CD4-positive, CD25-positive, alpha-beta regulatory T cell (primary cell): ENCODE results near the gene ZNF217. TPM values are rescaled to one million over a fixed set of nuclear protein-coding genes. Genes with fewer than 3 reads are reported as not detected.
"Not testable (repeated sequence)": the region's sequence is repeated elsewhere in the genome, so short reads cannot be mapped to it uniquely, and the experiment has no call there.

ENCODE experiments used
- ATAC-seq, 2 donors: fragments of 150-1000 bp; cut with Tn5 transposase; one replicate each; pipeline ENCODE4 v1.10.0; 2021; ENCODE audit warnings: low read depth in 2 of 2, moderate number of reproducible peaks in 2 of 2, moderate library complexity in 1 of 2
- DNase-seq, 3 donors: peaks; one replicate each; pipeline versions ENCODE4 v3.0.0 to v3.0.0-alpha.2; 2012 to 2022; ENCODE audit warnings: mixed read lengths in 1 of 3
- H3K27ac ChIP-seq: one replicate; pipeline ENCODE4 v1.7.0; 2013; ENCODE audit warnings: mild to moderate bottlenecking, low read length; ENCODE audit not compliant: insufficient read depth, poor library complexity, severe bottlenecking
- H3K27me3 ChIP-seq: one replicate; pipeline ENCODE4 v1.7.0; 2013; ENCODE audit warnings: low read length; ENCODE audit not compliant: control insufficient read depth, insufficient read depth
- H3K36me3 ChIP-seq: one replicate; pipeline ENCODE4 v1.7.0; 2013; ENCODE audit warnings: mild to moderate bottlenecking, low read length, moderate library complexity; ENCODE audit not compliant: control insufficient read depth, insufficient read depth
- H3K4me1 ChIP-seq: 2 replicates; pipeline ENCODE4 v1.7.0; 2013; ENCODE audit warnings: mild to moderate bottlenecking, low read length; ENCODE audit not compliant: insufficient read depth, control insufficient read depth, poor library complexity, severe bottlenecking
- H3K4me3 ChIP-seq: one replicate; pipeline ENCODE4 v1.7.0; 2013; ENCODE audit warnings: low read depth, mild to moderate bottlenecking, low read length, moderate library complexity
- H3K9me3 ChIP-seq, 2 experiments: 1 replicate in 1 of 2; 2 replicates in 1 of 2; pipeline ENCODE4 v1.7.0; 2013; ENCODE audit warnings: low read length in 2 of 2, mild to moderate bottlenecking in 1 of 2, moderate library complexity in 1 of 2; ENCODE audit not compliant: control insufficient read depth in 2 of 2
- H3K27ac Mint-ChIP-seq, 3 donors: one replicate each; pipeline ENCODE4 v1.8.0; 2020 to 2022; ENCODE audit warnings: mild to moderate bottlenecking in 3 of 3, mixed read lengths in 3 of 3, moderate library complexity in 2 of 3
- H3K27me3 Mint-ChIP-seq: one replicate; pipeline ENCODE4 v1.8.0; 2022; ENCODE audit warnings: mild to moderate bottlenecking, mixed read lengths
- H3K36me3 Mint-ChIP-seq: one replicate; pipeline ENCODE4 v1.8.0; 2020; ENCODE audit warnings: mixed read lengths
- H3K4me1 Mint-ChIP-seq, 4 donors: one replicate each; pipeline ENCODE4 v1.8.0; 2020 to 2022; ENCODE audit warnings: mixed read lengths in 4 of 4, mild to moderate bottlenecking in 1 of 4
- H3K4me3 Mint-ChIP-seq, 4 donors: one replicate each; pipeline ENCODE4 v1.8.0; 2020 to 2022; ENCODE audit warnings: mild to moderate bottlenecking in 4 of 4, mixed read lengths in 4 of 4, moderate library complexity in 3 of 4
- H3K9me3 Mint-ChIP-seq, 7 donors: one replicate each; pipeline ENCODE4 v1.8.0; 2020 to 2022; ENCODE audit warnings: mixed read lengths in 7 of 7, mild to moderate bottlenecking in 3 of 7, moderate library complexity in 2 of 7
- polyA plus RNA-seq, 4 donors: library from polyadenylated mRNA; unstranded; fragments of 300-500 nt; fragmentation: Illumina TruSeq; gene quantifications; one replicate each; pipeline ENCODE4 v1.2.3, GENCODE V29; 2021
- total RNA-seq: library from RNA; stranded (reverse); gene quantifications from one replicate; pipeline ENCODE4 v1.2.3, GENCODE V29; 2022

ZNF217 gene
- total RNA-seq (70.9 TPM), polyA plus RNA-seq (10 to 100 TPM; 15.6 to 28.6 (median 17.5) TPM)

DNA sequence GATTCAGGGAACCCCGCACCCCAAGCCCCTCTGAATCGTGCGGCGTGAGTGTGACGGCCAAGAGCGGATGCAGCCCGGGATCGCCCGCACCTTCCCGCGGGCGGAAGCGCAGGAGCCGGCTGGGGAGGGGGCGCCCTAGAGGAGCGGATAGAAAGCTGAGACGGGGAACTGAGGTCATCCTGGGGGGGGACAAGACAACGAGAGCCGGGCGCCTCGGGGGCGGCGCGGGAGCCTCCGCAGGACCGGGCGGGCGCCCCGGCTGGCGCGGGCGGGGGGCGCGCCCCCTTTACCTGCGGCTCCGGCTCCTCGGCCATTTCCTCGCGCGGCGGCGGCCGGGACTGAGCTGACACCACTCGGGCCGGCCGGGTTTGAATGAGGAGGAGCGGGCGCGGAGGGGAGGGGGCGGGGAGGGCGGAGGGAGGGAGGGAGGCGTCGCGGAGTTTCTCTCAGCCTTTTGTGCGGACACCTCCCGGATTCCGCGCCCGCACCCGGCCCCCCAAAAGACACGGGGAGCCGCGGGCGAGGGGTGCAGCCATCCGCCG, at the start of gene ZNF217:
ZNF217 (minus strand) TSS at position 374 of the 542 bp plus-strand sequence. CDS start 11,013 bp downstream, outside the sequence.
- Histone ChIP-seq H3K4me1 (peaks cover 28% of the 10 kb centered on the region), H3K27ac (peak within 1 kb of the TSS; percentile 90), H3K4me3 (peak within 1 kb of the TSS; percentile 88)
- H3K36me3 Mint-ChIP-seq, H3K9me3 Mint-ChIP-seq, H3K36me3 ChIP-seq, H3K9me3 ChIP-seq, H3K27me3 ChIP-seq, H3K27me3 Mint-ChIP-seq: not testable (repeated sequence)
- H3K27ac Mint-ChIP-seq: peak within 1 kb of the TSS; percentile 86 to 96 (median 92)
- ATAC-seq: peak; percentile 13 to 17
- peak; percentile 58 to 80 (median 71) for DNase-seq
- H3K4me3 Mint-ChIP-seq: peak within 1 kb of the TSS; percentile 94 to 98 (median 96)
- peaks cover 32 to 56% (median 47%) of the 10 kb centered on the region in 4 donors for H3K4me1 Mint-ChIP-seq

DNA sequence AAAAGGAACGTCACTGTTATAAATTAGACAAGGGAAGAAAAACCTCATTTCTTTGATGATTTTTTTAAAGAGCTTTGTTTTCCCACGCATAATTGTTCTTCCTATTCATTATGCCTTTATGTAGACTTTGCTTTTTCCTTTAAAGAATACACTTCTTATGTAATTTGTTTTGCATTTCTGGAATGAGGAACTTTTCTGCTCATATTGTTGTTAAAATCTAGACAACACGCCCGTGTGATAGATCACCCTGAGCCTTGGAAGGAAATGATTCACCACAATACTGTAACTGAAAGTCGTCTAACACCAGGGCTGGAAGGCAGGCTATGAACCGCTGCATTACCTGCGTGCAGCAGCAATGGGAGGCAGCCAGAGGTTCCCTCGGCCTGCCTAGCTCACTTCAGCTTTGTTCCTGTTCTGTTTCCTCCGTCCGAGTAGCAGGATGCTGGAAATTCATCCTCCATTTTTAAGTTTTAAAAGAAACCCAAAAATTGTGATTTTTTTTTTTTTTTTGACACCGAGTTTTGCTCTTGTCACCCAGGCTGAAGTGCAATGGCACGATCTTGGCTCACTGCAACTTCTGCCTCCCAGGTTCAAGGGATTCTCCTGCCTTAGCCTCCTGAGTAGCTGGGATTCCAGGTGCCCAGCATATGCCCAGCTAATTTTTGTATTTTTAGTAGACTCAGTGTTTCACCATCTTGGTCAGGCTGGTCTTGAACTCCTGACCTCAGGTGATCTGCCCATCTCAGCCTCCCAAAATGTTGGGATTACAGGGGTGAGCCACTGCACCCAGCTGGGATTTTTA, 49.6 kb upstream of the ZNF217 start:
- Histone ChIP-seq H3K9me3 (no peaks in the 10 kb centered on the region), H3K36me3 (no peaks in the 10 kb centered on the region), H3K4me3 (peak overlapping the region; percentile 61), H3K4me1 (peaks cover 21% of the 10 kb centered on the region), H3K27ac (peak overlapping the region; percentile 75), H3K27me3 (no peaks in the 10 kb centered on the region)
- no peaks in the 10 kb centered on the region for H3K27me3 Mint-ChIP-seq
- peak; percentile 98 to 100 for ATAC-seq
- H3K9me3 Mint-ChIP-seq: no peaks in the 10 kb centered on the region
- H3K27ac Mint-ChIP-seq: peak overlapping the region; percentile 94 to 97 (median 95)
- H3K36me3 Mint-ChIP-seq: no peaks in the 10 kb centered on the region
- H3K4me3 Mint-ChIP-seq: peak overlapping the region; percentile 69 to 93 (median 87)
- peak; percentile 43 to 86 (median 64) for DNase-seq
- H3K4me1 Mint-ChIP-seq: peaks cover 14 to 50% (median 20%) of the 10 kb centered on the region in 4 donors

GRCh38 chr20:53642196-53643030, 48.8 kb upstream of the ZNF217 start:
- Histone ChIP-seq H3K27me3 (no peaks in the 10 kb centered on the region), H3K4me1 (peaks cover 21% of the 10 kb centered on the region), H3K36me3 (no peaks in the 10 kb centered on the region), H3K9me3 (no peaks in the 10 kb centered on the region), H3K27ac (peak overlapping the region; percentile 75), H3K4me3 (peak overlapping the region; percentile 61)
- peak overlapping the region; percentile 94 to 97 (median 95) for H3K27ac Mint-ChIP-seq
- DNase-seq (peak in 2 of 3 donors; percentile 19 to 57), ATAC-seq (peak; percentile 45 to 52)
- H3K27me3 Mint-ChIP-seq: no peaks in the 10 kb centered on the region
- peaks cover 14 to 50% (median 20%) of the 10 kb centered on the region in 4 donors for H3K4me1 Mint-ChIP-seq
- H3K9me3 Mint-ChIP-seq: no peaks in the 10 kb centered on the region
- peak overlapping the region; percentile 69 to 93 (median 87) for H3K4me3 Mint-ChIP-seq
- no peaks in the 10 kb centered on the region for H3K36me3 Mint-ChIP-seq

DNA sequence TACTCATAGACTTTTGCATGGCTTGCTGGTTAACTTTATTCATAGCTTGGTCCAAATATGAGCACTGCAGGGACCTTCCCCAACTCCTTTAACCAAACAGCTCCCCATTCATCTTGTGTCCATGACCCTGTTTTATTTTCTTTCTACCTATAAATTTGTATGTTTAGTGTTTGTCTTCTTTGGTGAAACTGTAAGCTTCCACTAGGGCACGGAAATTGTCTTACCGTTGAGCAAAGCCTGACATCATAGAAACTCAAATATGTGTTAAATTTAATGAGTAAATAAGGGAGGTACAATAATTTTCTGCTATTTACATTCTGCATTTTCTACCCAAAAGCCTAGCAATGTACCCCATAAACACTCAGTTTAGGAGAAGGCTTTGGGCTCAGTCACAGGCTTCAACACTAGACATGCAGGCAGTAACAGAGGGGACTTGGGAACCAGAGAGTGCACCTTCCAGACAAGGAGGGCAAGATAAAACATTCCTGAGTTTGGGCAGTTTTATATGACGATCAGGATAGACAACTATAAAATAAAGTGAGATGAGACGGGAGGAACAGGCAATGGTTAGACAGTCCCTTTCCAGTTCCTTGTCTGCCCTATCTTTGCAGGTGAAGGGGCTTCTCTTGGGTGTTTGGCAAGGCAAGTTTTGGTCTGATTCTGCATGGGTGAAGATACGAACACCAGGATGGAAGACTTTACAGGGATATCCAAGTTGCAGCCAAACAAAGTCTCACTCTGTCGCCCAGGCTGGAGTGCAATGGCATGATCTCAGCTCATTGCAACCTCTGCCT, 46.2 kb upstream of the ZNF217 start:
- H3K27me3 ChIP-seq: no peaks in the 10 kb centered on the region
- H3K4me1 Mint-ChIP-seq: peaks cover 20 to 56% (median 22%) of the 10 kb centered on the region in 4 donors

GRCh38 chr20:53639128-53639527, 45.5 kb upstream of the ZNF217 start:
- H3K27ac ChIP-seq: no peak overlapping the region
- ATAC-seq (no peak), DNase-seq (no peak)
- Mint-ChIP-seq H3K27ac (peak overlapping the region; percentile 4 to 86 (median 16)), H3K9me3 (no peaks in the 10 kb centered on the region), H3K27me3 (no peaks in the 10 kb centered on the region), H3K4me3 (no peak overlapping the region), H3K4me1 (peaks cover 18 to 53% (median 22%) of the 10 kb centered on the region in 4 donors), H3K36me3 (no peaks in the 10 kb centered on the region)
- H3K27me3 ChIP-seq: no peaks in the 10 kb centered on the region
- H3K9me3 ChIP-seq: no peaks in the 10 kb centered on the region
- H3K36me3 ChIP-seq: no peaks in the 10 kb centered on the region
- H3K4me3 ChIP-seq: no peak overlapping the region
- peaks cover 19% of the 10 kb centered on the region for H3K4me1 ChIP-seq

More for the DNA sequence above, 46.2 kb upstream of the ZNF217 start:
- H3K9me3 ChIP-seq: no peaks in the 10 kb centered on the region
- H3K4me3 Mint-ChIP-seq: no peak overlapping the region
- DNase-seq (no peak), ATAC-seq (no peak)
- no peaks in the 10 kb centered on the region for H3K9me3 Mint-ChIP-seq
- no peak overlapping the region for H3K4me3 ChIP-seq
- peak overlapping the region; percentile 58 to 86 (median 59) for H3K27ac Mint-ChIP-seq
- H3K36me3 ChIP-seq: no peaks in the 10 kb centered on the region
- no peaks in the 10 kb centered on the region for H3K27me3 Mint-ChIP-seq
- H3K4me1 ChIP-seq: peaks cover 21% of the 10 kb centered on the region
- H3K36me3 Mint-ChIP-seq: no peaks in the 10 kb centered on the region
- no peak overlapping the region for H3K27ac ChIP-seq

DNA sequence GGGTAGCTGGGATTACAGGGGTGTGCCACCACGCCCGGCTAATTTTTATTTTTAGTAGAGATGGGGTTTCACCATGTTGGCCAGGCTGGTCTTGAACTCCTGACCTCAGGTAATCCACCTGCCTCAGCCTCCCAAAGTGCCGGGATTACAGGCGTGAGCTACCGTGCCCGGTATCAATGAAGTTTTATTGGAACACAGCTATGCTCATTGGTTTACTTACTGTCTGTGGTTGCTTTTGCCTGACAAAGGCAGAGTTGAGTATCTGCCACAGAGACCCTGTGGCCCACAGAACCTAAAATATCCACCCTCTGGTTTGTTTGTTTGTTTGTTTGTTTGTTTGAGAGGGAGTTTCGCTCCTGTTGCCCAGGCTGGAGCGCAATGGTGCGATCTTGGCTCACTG, 43.7 kb upstream of the ZNF217 start:
- not testable (repeated sequence) for H3K4me3 ChIP-seq, H3K9me3 Mint-ChIP-seq, H3K27ac ChIP-seq, ATAC-seq, H3K36me3 Mint-ChIP-seq, H3K4me3 Mint-ChIP-seq, H3K27me3 Mint-ChIP-seq, H3K36me3 ChIP-seq, H3K9me3 ChIP-seq, H3K27me3 ChIP-seq, H3K4me1 ChIP-seq, DNase-seq
- peaks cover 10 to 35% (median 11%) of the 10 kb centered on the region in 4 donors for H3K4me1 Mint-ChIP-seq
- H3K27ac Mint-ChIP-seq: peak overlapping the region in 1 of 3 donors; percentile 71

GRCh38 chr20:53636540-53637097, 43.0 kb upstream of the ZNF217 start:
- Histone ChIP-seq H3K4me1 (no peaks in the 10 kb centered on the region), H3K27ac (no peak overlapping the region), H3K9me3 (no peaks in the 10 kb centered on the region), H3K27me3 (no peaks in the 10 kb centered on the region), H3K36me3 (no peaks in the 10 kb centered on the region), H3K4me3 (no peak overlapping the region)
- no peak overlapping the region for H3K4me3 Mint-ChIP-seq
- no peaks in the 10 kb centered on the region for H3K9me3 Mint-ChIP-seq
- peaks cover 8 to 30% (median 10%) of the 10 kb centered on the region in 4 donors for H3K4me1 Mint-ChIP-seq
- peak overlapping the region; percentile 28 to 92 (median 54) for H3K27ac Mint-ChIP-seq
- no peaks in the 10 kb centered on the region for H3K27me3 Mint-ChIP-seq
- DNase-seq: no peak
- no peaks in the 10 kb centered on the region for H3K36me3 Mint-ChIP-seq
- no peak for ATAC-seq
